ENCODE measurements around the gene MS4A18.

The MS4A18 gene

DNA sequence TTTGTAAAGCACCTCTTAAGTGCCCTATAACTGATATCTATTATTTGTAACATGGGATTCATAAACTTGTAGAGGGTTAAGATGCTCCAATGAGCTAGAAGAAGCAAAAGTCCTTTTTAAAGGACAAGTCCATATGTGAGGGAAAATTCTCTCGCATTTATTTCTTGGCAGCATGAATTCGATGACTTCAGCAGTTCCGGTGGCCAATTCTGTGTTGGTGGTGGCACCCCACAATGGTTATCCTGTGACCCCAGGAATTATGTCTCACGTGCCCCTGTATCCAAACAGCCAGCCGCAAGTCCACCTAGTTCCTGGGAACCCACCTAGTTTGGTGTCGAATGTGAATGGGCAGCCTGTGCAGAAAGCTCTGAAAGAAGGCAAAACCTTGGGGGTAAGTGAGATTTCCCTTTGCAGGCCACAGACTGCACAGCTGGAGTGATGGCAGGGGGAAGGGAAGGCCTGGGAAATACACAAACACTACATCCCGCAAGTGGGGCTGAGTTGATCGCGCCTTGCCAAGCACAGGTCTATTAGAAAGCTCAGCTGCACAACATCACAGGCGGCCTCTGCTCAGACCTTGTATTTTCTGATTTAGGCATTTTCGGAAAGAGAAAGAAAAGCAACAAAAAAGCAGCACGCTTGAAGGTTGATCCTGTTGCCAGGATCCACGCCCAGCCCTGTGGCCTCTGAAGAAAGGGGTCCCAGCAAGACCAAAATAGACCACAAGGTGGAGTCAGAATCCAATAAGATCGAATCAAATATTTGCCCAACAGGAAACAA, 23.6 kb upstream of the MS4A18 start:
- peak; percentile 11 for DNase-seq (ENCODE audit: low read depth)
- TF ChIP-seq CTCF (IDR thresholded peaks at IDR 0.05; ENCODE audit: low read length, missing control alignments) = peak; percentile 29
- H3K4me3 ChIP-seq (replicated peaks; ENCODE audit: low read depth, low read length) = no peak overlapping the region

DNA sequence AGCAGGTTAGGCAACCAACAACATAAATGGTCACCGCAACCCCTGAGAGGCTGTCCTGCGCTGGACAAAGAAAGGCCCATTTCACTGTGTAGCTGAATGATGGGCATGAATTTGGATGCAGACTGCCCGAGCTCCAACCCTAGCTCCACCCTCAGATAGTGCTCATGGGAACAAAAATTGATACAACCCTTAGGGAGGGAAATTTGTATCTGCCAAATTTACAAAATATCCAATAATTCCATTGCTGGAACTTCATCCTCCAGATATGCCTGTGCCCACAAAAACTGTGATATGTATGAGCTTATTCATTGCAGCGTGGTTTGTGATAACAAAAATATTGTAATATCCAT, 23.1 kb upstream of the MS4A18 start:
- no peak for TF ChIP-seq CTCF (IDR thresholded peaks at IDR 0.05; ENCODE audit: low read length, missing control alignments)
- no peak for DNase-seq (ENCODE audit: low read depth)
- no peak overlapping the region for H3K4me3 ChIP-seq (replicated peaks; ENCODE audit: low read depth, low read length)

- no peak for DNase-seq (ENCODE audit: low read depth)
- TF ChIP-seq CTCF (IDR thresholded peaks at IDR 0.05; ENCODE audit: low read length, missing control alignments) = no peak
- no peak overlapping the region for H3K4me3 ChIP-seq (replicated peaks; ENCODE audit: low read depth, low read length)
These were observed 21.1 kb upstream of the MS4A18 start for GRCh38 chr11:60703374-60703773.

- no peak for TF ChIP-seq CTCF (IDR thresholded peaks at IDR 0.05; ENCODE audit: low read length, missing control alignments)
- H3K4me3 ChIP-seq (replicated peaks; ENCODE audit: low read depth, low read length) = no peak overlapping the region
- DNase-seq (ENCODE audit: low read depth) = no peak
These were observed 18.6 kb upstream of the MS4A18 start for GRCh38 chr11:60705895-60706294.

GRCh38 chr11:60706931-60707330, 17.6 kb upstream of the MS4A18 start:
- no peak for TF ChIP-seq CTCF (IDR thresholded peaks at IDR 0.05; ENCODE audit: low read length, missing control alignments)
- H3K4me3 ChIP-seq (replicated peaks; ENCODE audit: low read depth, low read length) = no peak overlapping the region
- no peak for DNase-seq (ENCODE audit: low read depth)

GRCh38 chr11:60710482-60710881, 14.0 kb upstream of the MS4A18 start:
- no peak overlapping the region for H3K4me3 ChIP-seq (replicated peaks; ENCODE audit: low read depth, low read length)

More at GRCh38 chr11:60710482-60710881, 14.0 kb upstream of the MS4A18 start:
- DNase-seq (ENCODE audit: low read depth) = no peak
- TF ChIP-seq CTCF (IDR thresholded peaks at IDR 0.05; ENCODE audit: low read length, missing control alignments) = peak; percentile 10
